ENCODE results near the gene OOSP2.
"Not testable (repeated sequence)": the region's sequence is repeated elsewhere in the genome, so short reads cannot be mapped to it uniquely, and the experiment has no call there.

OOSP2 gene

GRCh38 chr11:60016881-60017280 is 23.3 kb upstream of the OOSP2 start, which contains the start of gene OOSP4B:
Gene OOSP4B, plus strand, starts transcription at chr11:60017181.
- H3K4me3 ChIP-seq (ENCODE audit: low read depth, low read length), result no peak within 1 kb of the TSS
- TF ChIP-seq CTCF (IDR thresholded peaks at IDR 0.05; ENCODE audit: low read depth, low read length, missing control alignments), result no peak
- no peak for DNase-seq (ENCODE audit: low read depth)

- no peak for TF ChIP-seq CTCF (IDR thresholded peaks at IDR 0.05; ENCODE audit: low read depth, low read length, missing control alignments)
- no peak for DNase-seq (ENCODE audit: low read depth)
- H3K4me3 ChIP-seq (ENCODE audit: low read depth, low read length), result no peak overlapping the region
Measured at GRCh38 chr11:60018058-60018457, 22.2 kb upstream of the OOSP2 start.

- not testable (repeated sequence) for DNase-seq (ENCODE audit: low read depth); H3K4me3 ChIP-seq (ENCODE audit: low read depth, low read length)
Measured at GRCh38 chr11:60020376-60020775, 19.8 kb upstream of the OOSP2 start.

- DNase-seq (ENCODE audit: low read depth), result no peak
- no peak for TF ChIP-seq CTCF (IDR thresholded peaks at IDR 0.05; ENCODE audit: low read depth, low read length, missing control alignments)
- H3K4me3 ChIP-seq (ENCODE audit: low read depth, low read length), result no peak overlapping the region
Measured at GRCh38 chr11:60029015-60029632, 11.1 kb upstream of the OOSP2 start.

- H3K4me3 ChIP-seq (ENCODE audit: low read depth, low read length); DNase-seq (ENCODE audit: low read depth): not testable (repeated sequence)
Measured at GRCh38 chr11:60050422-60050821, 10.2 kb downstream of the OOSP2 start.

- not testable (repeated sequence) for H3K4me3 ChIP-seq (ENCODE audit: low read depth, low read length); DNase-seq (ENCODE audit: low read depth)
Measured at GRCh38 chr11:60050839-60051238, 10.6 kb downstream of the OOSP2 start.

GRCh38 chr11:60056349-60056969 is 16.2 kb downstream of the OOSP2 start, which contains the start of gene MS4A3:
Gene MS4A3, plus strand, starts transcription at chr11:60056665. Its CDS starts 4,496 bp downstream, at chr11:60061161.
- no peak for DNase-seq (ENCODE audit: low read depth)
- no peak for TF ChIP-seq CTCF (IDR thresholded peaks at IDR 0.05; ENCODE audit: low read depth, low read length, missing control alignments)
- H3K4me3 ChIP-seq (ENCODE audit: low read depth, low read length), result no peak within 1 kb of the TSS

GRCh38 chr11:60059052-60059451 is 18.8 kb downstream of the OOSP2 start:
- no peak for TF ChIP-seq CTCF (IDR thresholded peaks at IDR 0.05; ENCODE audit: low read depth, low read length, missing control alignments)
- DNase-seq (ENCODE audit: low read depth), result no peak
- no peak overlapping the region for H3K4me3 ChIP-seq (ENCODE audit: low read depth, low read length)
